Ascending aorta (tissue), 2 donors: ENCODE measurements around the gene ARHGAP36. TPM values are rescaled to one million over a fixed set of nuclear protein-coding genes. Genes with fewer than 3 reads are reported as not detected.

Experiments used
- DNase-seq, 2 donors: peaks; one replicate each; pipeline ENCODE4 v3.0.0-alpha.2; 2019; ENCODE audit warnings: low spot score in 2 of 2
- H3K27ac ChIP-seq, 2 donors: fragments of 200-600 bp; sonication (generic); one replicate each; pipeline ENCODE4 v1.5.1; 2016 to 2017; ENCODE audit warnings: mild to moderate bottlenecking in 1 of 2
- H3K27me3 ChIP-seq: fragments of 200-600 bp; sonication (generic); one replicate; pipeline ENCODE4 v1.5.1; 2017
- H3K36me3 ChIP-seq, 2 donors: fragments of 200-600 bp; sonication (generic); one replicate each; pipeline ENCODE4 v1.5.1; 2016
- H3K4me1 ChIP-seq, 2 donors: fragments of 200-600 bp; sonication (generic); one replicate each; pipeline ENCODE4 v1.5.1; 2016 to 2017; ENCODE audit warnings: mild to moderate bottlenecking in 1 of 2
- H3K4me3 ChIP-seq, 2 donors: fragments of 200-600 bp; sonication (generic); one replicate each; pipeline ENCODE4 v1.5.1; 2016 to 2017; ENCODE audit warnings: mild to moderate bottlenecking in 1 of 2
- H3K9me3 ChIP-seq, 2 donors: fragments of 200-600 bp; sonication (generic); one replicate each; pipeline ENCODE4 v1.5.1; 2016
- intact Hi-C: fragments of 100-400 bp; cut with DNase I; formaldehyde crosslinking; loops from one replicate; pipeline ENCODE4 v1.15.1; 2023
- total RNA-seq: library from RNA; depleted of rRNA; stranded (reverse); fragments of >200 nt; gene quantifications from one replicate; pipeline ENCODE4 v1.1.0, GENCODE V29; 2016
- TF ChIP-seq, protein P1 (sequence below), 3 experiments: fragments of 200-600 bp in 2 of 3; fragments of 450-650 bp in 1 of 3; sonication (generic) in 2 of 3; IDR thresholded peaks; one replicate each; pipeline ENCODE4 v1.5.1; 2016 to 2019; ENCODE audit warnings: antibody characterized with exemption in 3 of 3, mild to moderate bottlenecking in 1 of 3, moderate library complexity in 1 of 3

Gene ARHGAP36
- total RNA-seq, 1 donor from 2014 or later = not detected

DNA sequence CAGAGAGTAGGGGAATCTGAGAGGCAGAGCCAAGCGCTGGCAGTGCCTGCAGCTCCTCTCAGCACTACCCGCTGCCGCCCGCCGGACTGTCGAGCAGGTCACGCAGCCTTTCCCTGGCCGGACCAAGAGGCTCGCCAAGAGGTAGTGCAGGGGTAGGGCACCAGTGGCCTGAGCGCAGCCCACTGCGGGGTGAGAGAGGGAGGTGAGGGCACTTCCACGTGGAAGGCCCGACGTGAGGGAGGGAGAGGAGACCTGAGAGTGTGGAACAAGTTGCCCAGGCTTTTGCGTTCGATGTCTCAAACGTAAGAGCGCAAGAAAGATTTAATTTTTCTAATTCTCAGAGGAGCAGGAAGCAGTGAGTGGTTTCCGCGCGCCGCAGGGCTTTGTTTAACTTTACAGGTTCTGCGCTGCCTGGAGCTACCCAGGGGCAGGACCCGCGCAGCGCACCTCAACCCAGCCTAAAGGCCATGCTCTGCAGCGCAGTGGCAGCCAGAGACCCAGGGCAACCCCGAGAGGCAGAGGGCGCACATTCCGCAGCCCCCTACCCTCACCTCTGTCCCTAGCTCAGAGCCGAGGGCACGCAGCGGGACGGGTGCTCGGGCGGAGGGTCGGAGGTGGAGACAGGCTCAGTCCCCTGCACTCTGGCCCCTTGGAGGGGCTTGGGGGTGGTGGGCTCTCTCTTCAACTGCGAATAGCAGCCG is 14.9 kb downstream of the ARHGAP36 start:
- TF ChIP-seq, protein P1, sequence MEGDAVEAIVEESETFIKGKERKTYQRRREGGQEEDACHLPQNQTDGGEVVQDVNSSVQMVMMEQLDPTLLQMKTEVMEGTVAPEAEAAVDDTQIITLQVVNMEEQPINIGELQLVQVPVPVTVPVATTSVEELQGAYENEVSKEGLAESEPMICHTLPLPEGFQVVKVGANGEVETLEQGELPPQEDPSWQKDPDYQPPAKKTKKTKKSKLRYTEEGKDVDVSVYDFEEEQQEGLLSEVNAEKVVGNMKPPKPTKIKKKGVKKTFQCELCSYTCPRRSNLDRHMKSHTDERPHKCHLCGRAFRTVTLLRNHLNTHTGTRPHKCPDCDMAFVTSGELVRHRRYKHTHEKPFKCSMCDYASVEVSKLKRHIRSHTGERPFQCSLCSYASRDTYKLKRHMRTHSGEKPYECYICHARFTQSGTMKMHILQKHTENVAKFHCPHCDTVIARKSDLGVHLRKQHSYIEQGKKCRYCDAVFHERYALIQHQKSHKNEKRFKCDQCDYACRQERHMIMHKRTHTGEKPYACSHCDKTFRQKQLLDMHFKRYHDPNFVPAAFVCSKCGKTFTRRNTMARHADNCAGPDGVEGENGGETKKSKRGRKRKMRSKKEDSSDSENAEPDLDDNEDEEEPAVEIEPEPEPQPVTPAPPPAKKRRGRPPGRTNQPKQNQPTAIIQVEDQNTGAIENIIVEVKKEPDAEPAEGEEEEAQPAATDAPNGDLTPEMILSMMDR (IDR thresholded peaks at IDR 0.05) = no peak
- Histone ChIP-seq H3K27ac (no peak overlapping the region), H3K4me3 (no peak overlapping the region), H3K36me3 (no peaks in the 10 kb centered on the region), H3K4me1 (no peaks in the 10 kb centered on the region), H3K9me3 (no peaks in the 10 kb centered on the region), H3K27me3 (no peaks in the 10 kb centered on the region)
- DNase-seq = no peak
- intact Hi-C loops = no loop called here

DNA sequence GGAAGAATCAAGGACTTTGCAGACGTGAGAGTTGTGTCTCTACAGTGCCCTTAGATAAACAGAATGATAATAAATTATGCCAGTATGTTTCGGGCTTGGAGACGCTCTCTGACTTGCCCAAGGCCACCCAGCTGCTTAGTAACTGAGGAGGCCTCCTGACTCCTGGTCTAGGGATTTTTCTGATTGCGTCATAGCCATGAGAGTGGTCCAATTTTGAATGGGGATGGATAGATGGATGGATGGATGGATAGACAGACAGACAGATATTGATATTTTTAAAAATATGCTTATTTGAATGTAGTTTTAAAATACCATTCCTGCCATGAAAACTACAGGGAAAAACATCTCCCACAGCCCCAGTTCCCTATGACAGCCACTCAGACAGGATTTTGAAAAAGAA is 15.5 kb downstream of the ARHGAP36 start:
- TF ChIP-seq, protein P1 (IDR thresholded peaks at IDR 0.05) = no peak
- no peaks in the 10 kb centered on the region for H3K4me1 ChIP-seq
- H3K27ac ChIP-seq = no peak overlapping the region
- H3K9me3 ChIP-seq = no peaks in the 10 kb centered on the region
- H3K36me3 ChIP-seq = no peaks in the 10 kb centered on the region
- DNase-seq = no peak
- no peak overlapping the region for H3K4me3 ChIP-seq
- H3K27me3 ChIP-seq = no peaks in the 10 kb centered on the region
- intact Hi-C loops = no loop called here

DNA sequence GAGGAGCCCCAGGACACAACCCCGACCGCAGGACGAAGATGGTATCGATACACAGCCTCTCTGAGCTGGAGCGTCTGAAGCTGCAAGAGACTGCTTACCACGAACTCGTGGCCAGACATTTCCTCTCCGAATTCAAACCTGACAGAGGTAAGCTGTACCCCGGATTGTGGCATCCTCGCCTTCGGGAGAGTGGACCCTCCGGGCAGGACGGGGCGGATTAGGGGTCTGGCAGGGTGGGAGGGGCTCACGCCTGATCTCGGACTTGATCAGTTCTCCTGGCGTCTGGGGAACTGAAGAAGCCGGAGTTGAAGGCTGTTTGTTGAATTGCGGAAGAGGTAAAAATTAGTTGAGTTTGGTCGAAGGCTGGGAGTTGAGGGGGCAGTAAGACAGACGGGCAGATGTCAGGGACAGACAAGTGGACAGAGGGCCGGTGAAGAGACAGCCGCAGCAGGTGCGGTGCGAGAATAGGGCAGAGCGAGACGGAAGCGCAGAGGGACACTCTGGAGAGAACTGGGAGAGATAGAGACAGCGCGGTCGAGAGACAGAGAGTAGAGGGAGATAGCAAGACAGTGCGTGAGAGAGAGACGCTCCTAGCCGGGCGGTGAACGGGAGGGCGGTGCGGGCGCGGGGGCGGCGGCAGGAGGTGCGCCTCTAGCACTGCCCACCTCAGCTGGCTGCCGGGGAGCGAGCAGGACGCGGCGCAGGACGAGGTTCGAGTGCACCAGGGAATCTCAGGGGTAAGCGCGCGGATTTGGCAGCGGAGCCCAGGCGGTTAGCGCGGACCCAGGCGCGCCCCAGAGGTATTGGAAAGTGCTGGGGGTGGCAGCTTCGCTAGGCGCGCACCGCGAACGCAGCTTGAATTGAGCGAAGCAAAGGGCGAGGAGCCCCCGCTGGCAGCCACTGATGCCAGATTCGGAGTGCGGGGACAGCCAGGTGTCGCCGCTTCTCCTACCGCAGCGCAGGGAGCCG is 23.9 kb downstream of the ARHGAP36 start:
- Histone ChIP-seq H3K4me1 (no peaks in the 10 kb centered on the region), H3K36me3 (no peaks in the 10 kb centered on the region), H3K27me3 (no peaks in the 10 kb centered on the region), H3K27ac (no peak overlapping the region), H3K4me3 (no peak overlapping the region), H3K9me3 (no peaks in the 10 kb centered on the region)
- no peak for DNase-seq
- TF ChIP-seq, protein P1 (IDR thresholded peaks at IDR 0.05) = no peak
- intact Hi-C loops = no loop called here

DNA sequence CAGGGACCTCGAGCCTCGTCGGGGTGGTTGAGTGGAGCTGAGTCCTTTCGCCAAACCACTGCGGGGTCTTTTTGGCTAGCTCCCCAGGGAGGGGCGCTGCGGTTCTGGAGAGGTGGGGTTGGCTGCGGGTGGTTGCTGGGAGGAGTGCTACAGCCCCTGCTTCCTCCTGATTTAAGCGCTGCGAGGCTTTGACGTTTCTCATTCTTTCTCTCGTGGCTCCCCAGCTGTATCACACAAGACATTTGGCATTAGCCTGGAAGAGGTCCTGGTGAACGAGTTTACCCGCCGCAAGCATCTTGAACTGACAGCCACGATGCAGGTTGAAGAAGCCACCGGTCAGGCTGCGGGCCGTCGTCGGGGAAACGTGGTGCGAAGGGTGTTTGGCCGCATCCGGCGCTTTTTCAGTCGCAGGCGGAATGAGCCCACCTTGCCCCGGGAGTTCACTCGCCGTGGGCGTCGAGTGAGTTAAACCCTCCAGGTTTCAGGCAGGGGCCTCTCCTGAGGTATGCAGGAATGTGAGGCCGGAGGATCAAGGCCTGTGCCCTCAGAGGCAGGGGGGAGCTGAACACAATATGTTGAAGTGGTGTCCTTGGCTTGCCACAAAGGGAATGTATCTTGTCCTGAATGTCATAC is 25.5 kb downstream of the ARHGAP36 start:
- Histone ChIP-seq H3K27ac (no peak overlapping the region), H3K4me1 (no peaks in the 10 kb centered on the region), H3K36me3 (no peaks in the 10 kb centered on the region), H3K4me3 (no peak overlapping the region), H3K27me3 (no peaks in the 10 kb centered on the region), H3K9me3 (no peaks in the 10 kb centered on the region)
- intact Hi-C loops = no loop called here
- no peak for DNase-seq
- TF ChIP-seq, protein P1 (IDR thresholded peaks at IDR 0.05) = no peak

DNA sequence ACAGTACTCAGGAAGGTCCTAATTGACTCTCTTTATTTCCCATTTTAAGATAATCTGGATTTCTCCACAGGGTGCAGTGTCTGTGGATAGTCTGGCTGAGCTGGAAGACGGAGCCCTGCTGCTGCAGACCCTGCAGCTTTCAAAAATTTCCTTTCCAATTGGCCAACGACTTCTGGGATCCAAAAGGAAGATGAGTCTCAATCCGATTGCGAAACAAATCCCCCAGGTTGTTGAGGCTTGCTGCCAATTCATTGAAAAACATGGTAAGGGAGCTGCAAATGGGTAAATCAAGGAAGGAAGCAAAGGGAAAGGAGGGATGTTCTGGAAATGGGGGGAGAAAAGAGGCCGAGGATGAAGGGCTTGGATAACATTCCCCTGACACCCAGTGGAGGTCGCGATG is 26.0 kb downstream of the ARHGAP36 start:
- TF ChIP-seq, protein P1 (IDR thresholded peaks at IDR 0.05) = no peak
- Histone ChIP-seq H3K4me3 (no peak overlapping the region), H3K27me3 (no peaks in the 10 kb centered on the region), H3K27ac (no peak overlapping the region), H3K4me1 (no peaks in the 10 kb centered on the region), H3K36me3 (no peaks in the 10 kb centered on the region), H3K9me3 (no peaks in the 10 kb centered on the region)
- intact Hi-C loops = no loop called here
- DNase-seq = no peak
